B cell (primary cell): Measurements from ENCODE around the gene TAS1R1. TPM values are rescaled to one million over a fixed set of nuclear protein-coding genes. Genes with fewer than 3 reads are reported as not detected.

Experiments used
- ATAC-seq: fragments of 200-7000 bp; cut with Tn5 transposase; one replicate; pipeline ENCODE4 v1.10.0; 2021; ENCODE audit warnings: low read depth, mild to moderate bottlenecking, moderate number of reproducible peaks, moderate library complexity
- CTCF ChIA-PET: fragments of 350-600 bp; sonication (Branson Sonifier 250); formaldehyde crosslinking; loops from one replicate; lab custom pipeline; 2021; ENCODE audit warnings: antibody characterized with exemption, inconsistent platforms; lab: Charles Lee
- POLR2A ChIA-PET: fragments of 350-600 bp; sonication (Branson Sonifier 250); formaldehyde crosslinking; loops from one replicate; lab custom pipeline; 2021; ENCODE audit warnings: antibody characterized with exemption; lab: Charles Lee
- DNase-seq: peaks from one replicate; pipeline ENCODE4 v3.0.0; 2013
- H2AFZ ChIP-seq: 2 replicates; pipeline ENCODE4 v1.6.1; 2012; ENCODE audit warnings: mild to moderate bottlenecking, low read depth, low read length; ENCODE audit not compliant: insufficient read depth, poor library complexity, severe bottlenecking
- H3K27ac ChIP-seq, 2 donors: 1 replicate in 1 of 2; 2 replicates in 1 of 2; pipeline ENCODE4 v1.5.1; 2012 to 2013; ENCODE audit warnings: low read length in 2 of 2, mild to moderate bottlenecking in 2 of 2, moderate library complexity in 1 of 2
- H3K27me3 ChIP-seq, 4 experiments: fragments of 200-600 bp in 1 of 4; sonication (generic) in 1 of 4; replicated peaks in 1 of 4; 1 replicate in 2 of 4; 2 replicates in 2 of 4; pipeline versions ENCODE4 v1.6.1 to v1.7.0; 2013 to 2016; ENCODE audit warnings: low read length in 3 of 4, mild to moderate bottlenecking in 2 of 4, mixed read lengths in 1 of 4, moderate library complexity in 1 of 4; ENCODE audit not compliant: insufficient read depth in 4 of 4, control insufficient read depth in 3 of 4; ENCODE audit errors: control extremely low read depth in 1 of 4
- H3K36me3 ChIP-seq, 2 experiments: replicated peaks in 1 of 2; 1 replicate in 1 of 2; 2 replicates in 1 of 2; pipeline versions ENCODE4 v1.6.1 to v1.7.1; 2013; ENCODE audit warnings: low read length in 1 of 2; ENCODE audit not compliant: insufficient read depth in 2 of 2, control insufficient read depth in 1 of 2; ENCODE audit errors: control extremely low read depth in 1 of 2, extremely low read depth in 1 of 2
- H3K4me1 ChIP-seq, 2 donors: fragments of 200-600 bp in 1 of 2; sonication (generic) in 1 of 2; 1 replicate in 1 of 2; 2 replicates in 1 of 2; pipeline versions ENCODE4 v1.5.1 to v1.6.1; 2013 to 2017; ENCODE audit warnings: low read length in 2 of 2; ENCODE audit not compliant: control insufficient read depth in 2 of 2, insufficient read depth in 2 of 2
- H3K4me2 ChIP-seq: replicated peaks from 2 replicates; pipeline ENCODE3; 2012; ENCODE audit warnings: mild to moderate bottlenecking, low read depth, low read length; ENCODE audit not compliant: poor library complexity, severe bottlenecking
- H3K4me3 ChIP-seq, 5 experiments: fragments of 200-600 bp in 1 of 5; sonication (generic) in 1 of 5; 1 replicate in 3 of 5; 2 replicates in 2 of 5; pipeline versions ENCODE4 v1.5.1 to v1.7.0; 2011 to 2016; ENCODE audit warnings: low read length in 4 of 5, mild to moderate bottlenecking in 4 of 5, low read depth in 2 of 5, control low read depth in 1 of 5, moderate library complexity in 1 of 5; ENCODE audit not compliant: insufficient read depth in 1 of 5; ENCODE audit errors: control extremely low read depth in 1 of 5, extremely low read depth in 1 of 5
- H3K79me2 ChIP-seq: fragments of 200-600 bp; sonication (generic); one replicate; pipeline ENCODE4 v1.6.0; 2016; ENCODE audit warnings: low read length; ENCODE audit not compliant: control insufficient read depth, insufficient read depth
- H3K9ac ChIP-seq: fragments of 200-600 bp; sonication (generic); 2 replicates; pipeline ENCODE4 v1.6.1; 2017; ENCODE audit warnings: mild to moderate bottlenecking, low read length, moderate library complexity
- H3K9me3 ChIP-seq, 3 donors: one replicate each; pipeline versions ENCODE4 v1.6.1 to v1.7.1; 2013; ENCODE audit warnings: low read length in 2 of 3; ENCODE audit not compliant: control insufficient read depth in 2 of 3, insufficient read depth in 1 of 3; ENCODE audit errors: control extremely low read depth in 1 of 3
- H4K20me1 ChIP-seq: 2 replicates; pipeline ENCODE4 v1.6.0; 2012; ENCODE audit warnings: mild to moderate bottlenecking, low read length; ENCODE audit not compliant: insufficient read depth, control insufficient read depth, poor library complexity, severe bottlenecking
- H3K27ac Mint-ChIP-seq: one replicate; pipeline ENCODE4 v1.8.0; 2021; ENCODE audit warnings: mixed read lengths
- H3K27me3 Mint-ChIP-seq: one replicate; pipeline ENCODE4 v1.8.0; 2021; ENCODE audit warnings: mixed read lengths
- H3K4me1 Mint-ChIP-seq: one replicate; pipeline ENCODE4 v1.8.0; 2021; ENCODE audit warnings: mixed read lengths
- H3K4me3 Mint-ChIP-seq: one replicate; pipeline ENCODE4 v1.8.0; 2021; ENCODE audit warnings: mixed read lengths
- H3K9me3 Mint-ChIP-seq: one replicate; pipeline ENCODE4 v1.8.0; 2022; ENCODE audit warnings: mixed read lengths; ENCODE audit not compliant: insufficient read depth
- CTCF ChIP-seq: fragments of 200-600 bp; IDR thresholded peaks from one replicate; pipeline ENCODE4 v1.8.0; 2022; ENCODE audit warnings: antibody characterized with exemption, mild to moderate bottlenecking
- EZH2 ChIP-seq: IDR thresholded peaks from 2 replicates; pipeline ENCODE4 v1.6.1; 2012; ENCODE audit warnings: borderline replicate concordance, low read depth, mild to moderate bottlenecking, moderate library complexity, low read length; ENCODE audit not compliant: insufficient read depth, poor library complexity, severe bottlenecking
- WGBS: methylation state at CpG from one replicate; pipeline ENCODE4 v1.1.5; 2013; ENCODE audit warnings: missing lambda C conversion rate; ENCODE audit not compliant: insufficient coverage; 5-methylcytosine and 5-hydroxymethylcytosine counted together
- intact Hi-C: fragments of 100-400 bp; cut with micrococcal nuclease; formaldehyde crosslinking; loops from one replicate; pipeline ENCODE4 v1.10.0; 2022
- polyA plus RNA-seq: library from polyadenylated mRNA; depleted of rRNA; stranded (reverse); fragments of >200 nt; gene quantifications from 2 replicates; pipeline ENCODE4 v1.2.3, GENCODE V29; 2012
- total RNA-seq, 2 donors: library from RNA; stranded (reverse); fragments of 120-200 nt in 1 of 2; gene quantifications; 1 replicate in 1 of 2; 2 replicates in 1 of 2; pipeline versions ENCODE4 v1.2.3 to v1.2.4, GENCODE V29; 2013 to 2022

Gene TAS1R1
- total and polyA plus RNA-seq, 2 donors (not counting 1 experiment from before 2014, with no cell fraction given): 0.09 TPM; not detected in 1

DNA sequence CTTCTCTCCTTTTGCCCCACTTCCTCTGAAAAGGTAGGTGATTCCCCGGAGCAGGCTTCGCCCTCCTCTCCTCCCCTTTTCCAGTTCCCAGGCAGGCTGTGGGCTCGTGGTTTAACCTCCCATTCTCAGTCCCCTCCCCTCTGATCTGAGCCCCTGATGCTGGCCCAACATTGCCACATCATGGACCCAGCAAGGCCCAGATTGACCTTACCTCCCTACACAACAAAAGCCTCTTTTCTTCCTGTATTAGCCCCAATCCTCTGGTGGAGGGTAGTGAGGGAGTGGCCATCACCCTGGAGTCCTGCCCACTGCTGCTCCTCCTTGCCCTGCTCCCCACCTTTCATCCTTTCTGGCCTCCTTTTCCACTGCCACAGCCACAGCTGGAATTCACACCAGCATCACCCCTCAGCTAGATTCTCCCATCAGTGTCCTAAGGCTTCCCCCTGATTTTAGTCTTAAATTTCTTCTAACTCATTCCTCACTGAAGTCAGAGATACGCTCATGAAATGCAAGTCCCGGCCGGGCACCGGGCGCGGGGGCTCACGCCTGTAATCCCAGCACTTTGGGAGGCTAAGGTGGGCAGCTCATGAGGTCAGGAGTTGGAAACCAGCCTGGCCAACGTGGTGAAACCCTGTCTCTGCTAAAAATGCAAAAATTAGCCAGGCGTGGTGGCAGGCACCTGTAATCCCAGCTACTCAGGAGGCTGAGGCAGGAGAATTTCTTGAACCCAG, 17.7 kb downstream of the TAS1R1 start:
- intact Hi-C loops: no loop called here
- ChIA-PET CTCF (no interaction called here), POLR2A (no interaction called here)
- TF ChIP-seq EZH2 (no peak), CTCF (no peak)
- H3K4me1 Mint-ChIP-seq: no peaks in the 10 kb centered on the region
- H3K27me3 Mint-ChIP-seq: peaks cover 20% of the 10 kb centered on the region
- Histone ChIP-seq H3K9ac (no peak overlapping the region), H3K27me3 (peaks cover 0 to 3% (median 0%) of the 10 kb centered on the region in 4 experiments), H3K36me3 (no peaks in the 10 kb centered on the region), H3K79me2 (no peaks in the 10 kb centered on the region), H2AFZ (no peak overlapping the region), H3K4me3 (no peak overlapping the region), H3K27ac (no peak overlapping the region), H3K4me2 (no peak overlapping the region), H3K9me3 (peaks cover 0 to 6% (median 0%) of the 10 kb centered on the region in 3 donors), H3K4me1 (no peaks in the 10 kb centered on the region), H4K20me1 (no peaks in the 10 kb centered on the region)
- WGBS: 67% methylated on average over 11 of the region's 12 CpGs
- no peak for ATAC-seq
- H3K27ac Mint-ChIP-seq: no peak overlapping the region
- no peaks in the 10 kb centered on the region for H3K9me3 Mint-ChIP-seq
- DNase-seq: no peak
- no peak overlapping the region for H3K4me3 Mint-ChIP-seq

- H4K20me1 ChIP-seq: no peaks in the 10 kb centered on the region
- H3K36me3 ChIP-seq: no peaks in the 10 kb centered on the region
- peaks cover 0 to 3% (median 0%) of the 10 kb centered on the region in 4 experiments for H3K27me3 ChIP-seq
- Mint-ChIP-seq H3K9me3 (no peaks in the 10 kb centered on the region), H3K27ac (no peak overlapping the region), H3K4me3 (no peak overlapping the region), H3K4me1 (peaks cover under 1% of the 10 kb centered on the region), H3K27me3 (peaks cover 15% of the 10 kb centered on the region)
- H3K9ac ChIP-seq: no peak overlapping the region
- no peak overlapping the region for H3K4me3 ChIP-seq
- POLR2A ChIA-PET: no interaction called here
- no peak for TF ChIP-seq CTCF
- TF ChIP-seq EZH2: no peak
- intact Hi-C loops: no loop called here
- no peak overlapping the region for H2AFZ ChIP-seq
- 99% methylated on average over 8 of the region's 8 CpGs for WGBS
- H3K4me1 ChIP-seq: peaks cover 0 to under 1% of the 10 kb centered on the region in 2 donors
- H3K79me2 ChIP-seq: peaks cover under 1% of the 10 kb centered on the region
- CTCF ChIA-PET: interaction anchor here (0.7 kb wide), 1 partner anchor 74 kb away, joined by 3 read pairs; no protein-coding TSS in a partner anchor
- H3K4me2 ChIP-seq: no peak overlapping the region
- peaks cover 0 to 6% (median 0%) of the 10 kb centered on the region in 3 donors for H3K9me3 ChIP-seq
- no peak for ATAC-seq
- no peak for DNase-seq
- no peak overlapping the region for H3K27ac ChIP-seq
These were observed 19.0 kb downstream of the TAS1R1 start for GRCh38 chr1:6574025-6574620.
